Lung (tissue), 12 donors: Measurements from ENCODE around the gene IPPK. TPM values are rescaled to one million over a fixed set of nuclear protein-coding genes. Genes with fewer than 3 reads are reported as not detected.

Experiments
- ATAC-seq: fragments of 200-7000 bp; cut with Tn5 transposase; one replicate; pipeline ENCODE4 v1.9.1; 2020; ENCODE audit warnings: moderate number of reproducible peaks; ENCODE audit not compliant: insufficient read depth, low FRiP score
- DNase-seq, 3 donors: peaks; one replicate each; pipeline ENCODE4 v3.0.0-alpha.2; 2013 to 2017
- H3K27ac ChIP-seq, 2 donors: one replicate each; pipeline ENCODE4 v1.5.1; 2013; ENCODE audit warnings: mild to moderate bottlenecking in 2 of 2, moderate library complexity in 2 of 2, control low read depth in 1 of 2, inconsistent platforms in 1 of 2, low read depth in 1 of 2, low read length in 1 of 2
- H3K27me3 ChIP-seq, 3 donors: one replicate each; pipeline ENCODE4 v1.5.1; 2013; ENCODE audit warnings: low read length in 2 of 3; ENCODE audit not compliant: control insufficient read depth in 3 of 3, insufficient read depth in 3 of 3
- H3K36me3 ChIP-seq, 4 donors: one replicate each; pipeline ENCODE4 v1.5.1; 2013; ENCODE audit warnings: low read length in 4 of 4, mild to moderate bottlenecking in 1 of 4, moderate library complexity in 1 of 4; ENCODE audit not compliant: control insufficient read depth in 4 of 4, insufficient read depth in 4 of 4
- H3K4me1 ChIP-seq, 5 donors: one replicate each; pipeline ENCODE4 v1.5.1; 2013; ENCODE audit warnings: low read length in 5 of 5, mild to moderate bottlenecking in 2 of 5, moderate library complexity in 1 of 5; ENCODE audit not compliant: control insufficient read depth in 5 of 5, insufficient read depth in 5 of 5
- H3K4me3 ChIP-seq: one replicate; pipeline ENCODE4 v1.5.1; 2013; ENCODE audit warnings: mild to moderate bottlenecking, control low read depth, moderate library complexity
- H3K9ac ChIP-seq, 2 donors: one replicate each; pipeline ENCODE4 v1.5.1; 2013; ENCODE audit warnings: low read length in 2 of 2, control low read depth in 1 of 2; ENCODE audit not compliant: insufficient read depth in 1 of 2
- H3K9me3 ChIP-seq, 4 donors: one replicate each; pipeline ENCODE4 v1.5.1; 2013; ENCODE audit warnings: low read length in 3 of 4, mild to moderate bottlenecking in 1 of 4, moderate library complexity in 1 of 4; ENCODE audit not compliant: control insufficient read depth in 4 of 4, insufficient read depth in 3 of 4
- CTCF ChIP-seq: IDR thresholded peaks from 2 replicates; pipeline ENCODE4 v1.5.1; 2012; ENCODE audit warnings: mild to moderate bottlenecking; ENCODE audit errors: control extremely low read depth, extremely low read depth
- WGBS, 2 donors: extraction: QIAGEN DNeasy Blood & Tissue Kit; methylation state at CpG; one replicate each; pipeline ENCODE4 v1.1.7; 2013; 5-methylcytosine and 5-hydroxymethylcytosine counted together
- polyA plus RNA-seq, 2 donors: library from polyadenylated mRNA; stranded (reverse); fragments of 200-250 nt; gene quantifications; one replicate each; pipeline ENCODE4 v1.2.1, GENCODE V29; 2013
- total RNA-seq, 2 donors: library from RNA; depleted of rRNA in 1 of 2; stranded (reverse); fragments of >200 nt in 1 of 2; gene quantifications; one replicate each; pipeline ENCODE4 v1.2.1, GENCODE V29; 2014 to 2021
- donor health status: control.
- donor health status: control.
- donor health status: Bipolar disorder and iron deficiency.
- donor health status: healthy.
- donor health status: DM: yes; HTN: yes; CAD: no.

Gene IPPK
- total and polyA plus RNA-seq, 4 donors = 6.0 to 9.6 (median 6.8) TPM

GRCh38 chr9:92712767-92713166 is 42.8 kb upstream of the IPPK start:
- H3K4me1 ChIP-seq = peaks cover 0 to 2% (median 0%) of the 10 kb centered on the region in 5 donors
- no peak overlapping the region for H3K4me3 ChIP-seq
- no peak overlapping the region for H3K27ac ChIP-seq
- ATAC-seq = no peak
- peaks cover 0 to 2% (median 0%) of the 10 kb centered on the region in 4 donors for H3K9me3 ChIP-seq
- no peak for DNase-seq
- TF ChIP-seq CTCF = no peak
- peaks cover 0 to 57% (median 33%) of the 10 kb centered on the region in 4 donors for H3K36me3 ChIP-seq
- H3K9ac ChIP-seq = no peak overlapping the region
- 95 to 96% methylated on average over 15 of the region's 15 CpGs for WGBS, 2 donors
- no peaks in the 10 kb centered on the region for H3K27me3 ChIP-seq

- TF ChIP-seq CTCF = no peak
- Histone ChIP-seq H3K4me3 (no peak overlapping the region), H3K27ac (no peak overlapping the region), H3K27me3 (no peaks in the 10 kb centered on the region), H3K9ac (no peak overlapping the region), H3K9me3 (peaks cover 0 to 2% (median 0%) of the 10 kb centered on the region in 4 donors), H3K4me1 (peaks cover 0 to 2% (median 0%) of the 10 kb centered on the region in 5 donors), H3K36me3 (peaks cover 0 to 48% (median 24%) of the 10 kb centered on the region in 4 donors)
- 23 to 47% methylated on average over 6 of the region's 6 CpGs for WGBS, 2 donors
- ATAC-seq (no peak), DNase-seq (no peak)
Observed at GRCh38 chr9:92711844-92712243, 41.9 kb upstream of the IPPK start.

- H3K9ac ChIP-seq = no peak overlapping the region
- DNase-seq (no peak), ATAC-seq (no peak)
- no peak overlapping the region for H3K4me3 ChIP-seq
- 60 to 93% methylated on average over 2 of the region's 2 CpGs for WGBS, 2 donors
- H3K36me3 ChIP-seq = peaks cover 0 to 48% (median 22%) of the 10 kb centered on the region in 4 donors
- peaks cover 0 to 2% (median 0%) of the 10 kb centered on the region in 4 donors for H3K9me3 ChIP-seq
- no peak for TF ChIP-seq CTCF
- H3K4me1 ChIP-seq = peaks cover 0 to 2% (median 0%) of the 10 kb centered on the region in 5 donors
- no peaks in the 10 kb centered on the region for H3K27me3 ChIP-seq
- H3K27ac ChIP-seq = no peak overlapping the region
Observed at GRCh38 chr9:92711146-92711545, 41.2 kb upstream of the IPPK start.

GRCh38 chr9:92710368-92710767 is 40.4 kb upstream of the IPPK start:
- Histone ChIP-seq H3K9ac (no peak overlapping the region), H3K27ac (no peak overlapping the region), H3K36me3 (peaks cover 0 to 41% (median 16%) of the 10 kb centered on the region in 4 donors), H3K9me3 (peaks cover 0 to 2% (median 0%) of the 10 kb centered on the region in 4 donors), H3K4me1 (peaks cover 0 to 2% (median 0%) of the 10 kb centered on the region in 5 donors), H3K4me3 (no peak overlapping the region), H3K27me3 (no peaks in the 10 kb centered on the region)
- 90 to 97% methylated on average over 3 of the region's 3 CpGs for WGBS, 2 donors
- no peak for TF ChIP-seq CTCF
- DNase-seq = no peak
- ATAC-seq = no peak
